WTC11 (cell line): ENCODE results near the gene CENPVL2. TPM values are rescaled to one million over a fixed set of nuclear protein-coding genes. Genes with fewer than 3 reads are reported as not detected.

Experiments
- total RNA-seq: library from RNA; stranded (reverse); gene quantifications from 3 replicates; pipeline ENCODE4 v1.2.3, GENCODE V29; 2021

The CENPVL2 gene
- total RNA-seq, 1 experiment from 2014 or later: 3.5 TPM

Other genes with a start within 250 kb of the CENPVL2 start
- gene NUDT11, start 186.2 kb downstream of the CENPVL2 start, total RNA-seq: 24.3 to 27.8 TPM (median 25.1 TPM) in 3 replicates
- 3.3 to 4.9 TPM (median 4.4 TPM) in 3 replicates for gene CENPVL3, start 63.9 kb downstream of the CENPVL2 start, total RNA-seq
- 3.1 to 3.7 TPM (median 3.5 TPM) in 3 replicates for gene CENPVL1, start 27.7 kb upstream of the CENPVL2 start, total RNA-seq
- gene GSPT2, start 60.6 kb upstream of the CENPVL2 start, total RNA-seq: 25.9 to 32.1 TPM (median 31.4 TPM) in 3 replicates
- gene MAGED1, start 210.8 kb upstream of the CENPVL2 start, total RNA-seq: 125 to 135 TPM (median 130 TPM) in 3 replicates